T-cell (primary cell): ENCODE results near the gene SELENOO. TPM values are rescaled to one million over a fixed set of nuclear protein-coding genes. Genes with fewer than 3 reads are reported as not detected.

Experiments
- ATAC-seq, 4 experiments: fragments of 200-7000 bp in 3 of 4; fragments of 150-1000 bp in 1 of 4; cut with Tn5 transposase; replicated peaks in 1 of 4; 1 replicate in 3 of 4; 2 replicates in 1 of 4; pipeline ENCODE4 v1.10.0; 2021; ENCODE audit warnings: moderate library complexity in 3 of 4, mild to moderate bottlenecking in 2 of 4, moderate number of reproducible peaks in 1 of 4
- CTCF ChIA-PET, 2 donors: fragments of 300-600 bp; sonication (Branson Sonifier 250); formaldehyde crosslinking; loops; one replicate each; lab custom pipeline; 2022; ENCODE audit warnings: antibody characterized with exemption in 2 of 2; lab: Charles Lee
- POLR2A ChIA-PET, 2 donors: fragments of 300-600 bp; sonication (Branson Sonifier 250); formaldehyde crosslinking; loops; one replicate each; lab custom pipeline; 2022; ENCODE audit warnings: antibody characterized with exemption in 2 of 2; lab: Charles Lee
- DNase-seq, 35 experiments: peaks; one replicate each; pipeline versions ENCODE4 v3.0.0 to v3.0.0-alpha.2; 2013 to 2023
- H3K27ac ChIP-seq: one replicate; pipeline ENCODE4 v1.5.1; 2013; ENCODE audit warnings: low read length
- H3K27me3 ChIP-seq, 2 experiments: replicated peaks in 1 of 2; 1 replicate in 1 of 2; 2 replicates in 1 of 2; pipeline versions ENCODE4 v1.6.1 to v1.7.0; 2013; ENCODE audit warnings: low read length in 1 of 2, mixed read lengths in 1 of 2; ENCODE audit not compliant: control insufficient read depth in 2 of 2, insufficient read depth in 2 of 2; ENCODE audit errors: extremely low read depth in 1 of 2
- H3K36me3 ChIP-seq, 2 donors: 1 replicate in 1 of 2; 2 replicates in 1 of 2; pipeline versions ENCODE4 v1.6.1 to v1.7.0; 2013; ENCODE audit warnings: low read length in 1 of 2; ENCODE audit not compliant: control insufficient read depth in 2 of 2, insufficient read depth in 1 of 2; ENCODE audit errors: extremely low read depth in 1 of 2
- H3K4me1 ChIP-seq, 2 experiments: 1 replicate in 1 of 2; 2 replicates in 1 of 2; pipeline versions ENCODE4 v1.6.1 to v1.7.0; 2013; ENCODE audit warnings: low read length in 2 of 2, mixed read lengths in 1 of 2; ENCODE audit not compliant: insufficient read depth in 2 of 2, control insufficient read depth in 1 of 2; ENCODE audit errors: extremely low read depth in 1 of 2
- H3K4me3 ChIP-seq, 2 donors: 1 replicate in 1 of 2; 2 replicates in 1 of 2; pipeline versions ENCODE4 v1.5.1 to v1.7.0; 2013; ENCODE audit warnings: mild to moderate bottlenecking in 2 of 2, low read length in 1 of 2, moderate library complexity in 1 of 2; ENCODE audit not compliant: control insufficient read depth in 1 of 2; ENCODE audit errors: extremely low read depth in 1 of 2
- H3K9me3 ChIP-seq: 2 replicates; pipeline ENCODE4 v1.7.0; 2013
- H3K27ac Mint-ChIP-seq, 2 donors: one replicate each; pipeline ENCODE4 v1.8.0; 2020 to 2021; ENCODE audit warnings: mild to moderate bottlenecking in 2 of 2, mixed read lengths in 2 of 2
- H3K27me3 Mint-ChIP-seq, 2 donors: one replicate each; pipeline ENCODE4 v1.8.0; 2021 to 2022; ENCODE audit warnings: mixed read lengths in 2 of 2
- H3K36me3 Mint-ChIP-seq: one replicate; pipeline ENCODE4 v1.8.0; 2021; ENCODE audit warnings: mixed read lengths
- H3K4me1 Mint-ChIP-seq, 3 donors: one replicate each; pipeline ENCODE4 v1.8.0; 2020 to 2022; ENCODE audit warnings: mixed read lengths in 3 of 3, mild to moderate bottlenecking in 1 of 3
- H3K4me3 Mint-ChIP-seq, 3 donors: one replicate each; pipeline ENCODE4 v1.8.0; 2020 to 2022; ENCODE audit warnings: mild to moderate bottlenecking in 3 of 3, mixed read lengths in 3 of 3, moderate library complexity in 3 of 3
- H3K9me3 Mint-ChIP-seq, 3 donors: one replicate each; pipeline ENCODE4 v1.8.0; 2020 to 2022; ENCODE audit warnings: mixed read lengths in 3 of 3
- WGBS: methylation state at CpG from one replicate; pipeline ENCODE4 v1.1.5; 2013; ENCODE audit warnings: missing lambda C conversion rate; ENCODE audit not compliant: insufficient coverage; 5-methylcytosine and 5-hydroxymethylcytosine counted together
- total RNA-seq, 35 experiments: library from RNA in 6 of 35; stranded (reverse) in 6 of 35; fragments of 120-200 nt in 1 of 35; gene quantifications; one replicate each; pipeline versions ENCODE4 v1.2.1 to v1.2.4 and lab custom pipeline; 2013 to 2026

Gene SELENOO
- total RNA-seq, 5 donors from 2014 or later (not counting 1 experiment from before 2014, with no cell fraction given), result 28.9 to 51.0 (median 46.1) TPM

GRCh38 chr22:50218153-50218995 is 17.6 kb downstream of the SELENOO start:
- peaks cover 32% of the 10 kb centered on the region for H3K36me3 Mint-ChIP-seq
- no peaks in the 10 kb centered on the region for H3K9me3 Mint-ChIP-seq
- ATAC-seq (peak in 2 of 4 experiments; percentile 12 to 14), DNase-seq (no peak)
- no peak overlapping the region for H3K4me3 ChIP-seq
- no peaks in the 10 kb centered on the region for H3K27me3 ChIP-seq
- no peak overlapping the region for H3K27ac Mint-ChIP-seq
- H3K27ac ChIP-seq, result no peak overlapping the region
- no peaks in the 10 kb centered on the region for H3K9me3 ChIP-seq
- H3K4me1 ChIP-seq, result no peaks in the 10 kb centered on the region
- no peaks in the 10 kb centered on the region for H3K27me3 Mint-ChIP-seq
- whole genome bisulfite sequencing, result 92% methylated on average over 40 of the region's 43 CpGs
- ChIA-PET CTCF (interaction anchor here in 1 of 2 donors (0.6 kb wide), 1 partner anchor 13 kb away, joined by 6 read pairs; no protein-coding TSS in a partner anchor), POLR2A (no interaction called here)
- H3K36me3 ChIP-seq, result peaks cover 32 to 71% of the 10 kb centered on the region in 2 donors
- no peak overlapping the region for H3K4me3 Mint-ChIP-seq
- peaks cover 4 to 8% (median 8%) of the 10 kb centered on the region in 3 donors for H3K4me1 Mint-ChIP-seq

- H3K36me3 Mint-ChIP-seq, result peaks cover 33% of the 10 kb centered on the region
- no peaks in the 10 kb centered on the region for H3K9me3 Mint-ChIP-seq
- DNase-seq (no peak), ATAC-seq (peak in 1 of 4 experiments; percentile 26)
- 87% methylated on average over 42 of the region's 42 CpGs for WGBS
- peaks cover 37 to 78% of the 10 kb centered on the region in 2 donors for H3K36me3 ChIP-seq
- H3K27me3 Mint-ChIP-seq, result no peaks in the 10 kb centered on the region
- H3K4me1 Mint-ChIP-seq, result peaks cover 0 to 8% (median 4%) of the 10 kb centered on the region in 3 donors
- no peaks in the 10 kb centered on the region for H3K4me1 ChIP-seq
- no peak overlapping the region for H3K4me3 Mint-ChIP-seq
- H3K27me3 ChIP-seq, result no peaks in the 10 kb centered on the region
- ChIA-PET CTCF (interaction anchor here in 1 of 2 donors (0.6 kb wide), 1 partner anchor 14 kb away, joined by 6 read pairs; no protein-coding TSS in a partner anchor), POLR2A (no interaction called here)
- no peaks in the 10 kb centered on the region for H3K9me3 ChIP-seq
- H3K4me3 ChIP-seq, result no peak overlapping the region
- H3K27ac ChIP-seq, result no peak overlapping the region
- H3K27ac Mint-ChIP-seq, result no peak overlapping the region
Measured at GRCh38 chr22:50218996-50219727, 18.4 kb downstream of the SELENOO start.

- H3K27me3 ChIP-seq, result no peaks in the 10 kb centered on the region
- no peak for DNase-seq
- Mint-ChIP-seq H3K4me3 (no peak overlapping the region), H3K27me3 (no peaks in the 10 kb centered on the region), H3K4me1 (peaks cover 0 to 2% (median under 1%) of the 10 kb centered on the region in 3 donors), H3K36me3 (peaks cover 31% of the 10 kb centered on the region), H3K9me3 (no peaks in the 10 kb centered on the region), H3K27ac (no peak overlapping the region)
- 95% methylated on average over 20 of the region's 25 CpGs for WGBS
- H3K4me1 ChIP-seq, result no peaks in the 10 kb centered on the region
- ChIA-PET POLR2A (no interaction called here), CTCF (no interaction called here)
- no peaks in the 10 kb centered on the region for H3K9me3 ChIP-seq
- ATAC-seq, result no peak
- peaks cover 41 to 79% of the 10 kb centered on the region in 2 donors for H3K36me3 ChIP-seq
- H3K4me3 ChIP-seq, result no peak overlapping the region
- no peak overlapping the region for H3K27ac ChIP-seq
Measured at GRCh38 chr22:50219800-50220602, 19.2 kb downstream of the SELENOO start.

- Mint-ChIP-seq H3K9me3 (no peaks in the 10 kb centered on the region), H3K36me3 (peaks cover 32% of the 10 kb centered on the region), H3K4me3 (no peak overlapping the region), H3K27me3 (no peaks in the 10 kb centered on the region), H3K4me1 (no peaks in the 10 kb centered on the region), H3K27ac (no peak overlapping the region)
- Histone ChIP-seq H3K27ac (no peak overlapping the region), H3K36me3 (peaks cover 41 to 81% of the 10 kb centered on the region in 2 donors), H3K4me1 (no peaks in the 10 kb centered on the region), H3K4me3 (no peak overlapping the region), H3K27me3 (no peaks in the 10 kb centered on the region), H3K9me3 (no peaks in the 10 kb centered on the region)
- CTCF ChIA-PET, result no interaction called here
- no peak for ATAC-seq
- 93% methylated on average over 34 of the region's 45 CpGs for WGBS
- POLR2A ChIA-PET, result no interaction called here
- DNase-seq, result no peak
Measured at GRCh38 chr22:50220603-50221409, 20.0 kb downstream of the SELENOO start.

GRCh38 chr22:50221410-50222300 is 20.8 kb downstream of the SELENOO start:
- Mint-ChIP-seq H3K27me3 (no peaks in the 10 kb centered on the region), H3K4me1 (no peaks in the 10 kb centered on the region), H3K4me3 (no peak overlapping the region), H3K27ac (no peak overlapping the region), H3K9me3 (no peaks in the 10 kb centered on the region), H3K36me3 (peaks cover 31% of the 10 kb centered on the region)
- no peaks in the 10 kb centered on the region for H3K9me3 ChIP-seq
- no peak overlapping the region for H3K27ac ChIP-seq
- H3K27me3 ChIP-seq, result no peaks in the 10 kb centered on the region
- POLR2A ChIA-PET, result no interaction called here
- CTCF ChIA-PET, result no interaction called here
- no peak overlapping the region for H3K4me3 ChIP-seq
- DNase-seq (peak in 1 of 35 experiments; percentile 21), ATAC-seq (no peak)
- 95% methylated on average over 16 of the region's 19 CpGs for WGBS
- H3K36me3 ChIP-seq, result peaks cover 40 to 79% of the 10 kb centered on the region in 2 donors
- H3K4me1 ChIP-seq, result no peaks in the 10 kb centered on the region
